Measurements from ENCODE around the gene NYNRIN. TPM values are rescaled to one million over a fixed set of nuclear protein-coding genes. Genes with fewer than 3 reads are reported as not detected.

Gene NYNRIN
- total and polyA plus RNA-seq, 2 of the 8 experiments (the other 6 are each of a cell fraction or from before 2014, with no cell fraction given), result 15.2 to 18.3 TPM

DNA sequence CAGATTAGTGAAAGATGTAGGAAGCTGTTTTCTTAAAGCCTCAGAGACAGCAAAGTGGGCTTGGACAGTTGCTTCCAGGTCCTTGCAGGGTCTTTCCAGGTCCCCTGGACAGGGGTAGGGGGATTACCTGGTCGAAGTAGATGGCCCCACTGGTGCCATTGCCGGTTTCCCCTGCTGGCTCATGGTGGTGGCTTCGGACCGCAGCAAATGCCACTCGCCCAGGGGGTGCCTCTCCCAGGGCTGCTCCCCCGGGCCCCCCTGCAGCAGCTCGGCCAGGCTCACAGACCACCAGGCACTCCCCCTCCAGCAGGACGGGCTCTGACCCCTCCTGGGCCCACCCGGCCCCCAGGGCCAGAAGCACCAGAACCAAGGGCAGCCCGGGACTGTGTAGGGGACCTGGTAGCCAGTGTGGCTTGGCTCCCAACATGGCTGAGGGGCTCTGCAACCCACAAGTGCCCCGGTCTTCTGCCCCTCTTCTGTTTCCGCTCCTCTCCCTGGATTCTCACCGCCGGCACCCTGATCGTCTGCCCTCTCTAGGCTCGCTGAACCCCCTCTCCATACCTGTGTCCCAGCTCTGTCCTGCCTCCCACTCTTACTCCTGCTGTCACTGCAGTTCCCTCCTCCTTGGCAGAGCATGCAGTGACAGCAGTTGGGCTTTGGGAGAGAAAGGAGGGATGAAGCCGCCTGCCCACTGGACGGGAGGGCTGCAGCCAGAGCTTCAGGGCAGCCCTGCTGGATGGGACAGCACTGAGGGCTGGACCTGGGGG lies 30.0 kb downstream of the NYNRIN start:
- DNase-seq (ENCODE audit: low read depth in 1 of 2, low spot score in 2 of 2) (no peak), FAIRE-seq (no peak)
- ChIA-PET CTCF (ENCODE audit: partially characterized antibody) (interaction anchor here (0.6 to 21.3 kb wide), 9 partner anchors 8 to 396 kb away, joined by 3 to 664 read pairs (median 35); partner anchors contain the start of genes ADCY4, NFATC4 and RIPK3), POLR2A (ENCODE audit: partially characterized antibody) (interaction anchor here (1.1 to 5.4 kb wide), 10 partner anchors 9 to 95 kb away, joined by 4 to 46 read pairs (median 16); partner anchors contain the start of genes ADCY4, NYNRIN and SDR39U1)
- Histone ChIP-seq H2AFZ (ENCODE audit: low read length) (no peak overlapping the region), H4K91ac (replicated peaks; ENCODE audit: insufficient read length, low read length) (no peak overlapping the region), H3K79me1 (ENCODE audit: low read depth, low read length) (no peaks in the 10 kb centered on the region), H3K4ac (replicated peaks; ENCODE audit: insufficient read length, low read depth, low read length) (no peak overlapping the region), H3K4me1 (replicated peaks in 1 of 4; ENCODE audit: control insufficient read depth in 3 of 4, insufficient read depth in 4 of 4, low read length in 3 of 4) (peaks cover 6 to 21% (median 15%) of the 10 kb centered on the region in 4 experiments), H3K56ac (replicated peaks; ENCODE audit: insufficient read length, low read depth, low read length) (no peak overlapping the region), H4K5ac (ENCODE audit: insufficient read length, low read depth, low read length) (no peak overlapping the region), H3K18ac (ENCODE audit: extremely low read depth, low read length) (peak overlapping the region; percentile 62; the same call in 1 of the 2 replicates), H3K23ac (ENCODE audit: insufficient read length) (no peak overlapping the region), H4K8ac (ENCODE audit: extremely low read depth, insufficient read depth, low read length) (peak overlapping the region; percentile 36), H2BK20ac (ENCODE audit: low read length) (no peak overlapping the region), H2AK5ac (ENCODE audit: low read depth, low read length) (no peak overlapping the region), H2BK12ac (ENCODE audit: low read depth, low read length) (no peak overlapping the region; the same call in 1 of the 2 replicates), H3K27ac (ENCODE audit: low read depth, low read length) (no peak overlapping the region), H3K36me3 (ENCODE audit: control insufficient read depth in 2 of 4, insufficient read depth in 4 of 4, low read length in 3 of 4) (0 out of 8 replicates have a peak, but pooled peaks cover 0 to 4% (median 0%) of the 10 kb centered on the region in 4 experiments), H3K9ac (replicated peaks in 1 of 4; ENCODE audit: extremely low read depth in 1 of 4, low read depth in 3 of 4, low read length in 3 of 4) (no peak overlapping the region), H2BK120ac (replicated peaks; ENCODE audit: low read depth, low read length) (no peak overlapping the region), H3K23me2 (ENCODE audit: low read depth, low read length) (peaks cover 5% of the 10 kb centered on the region; the same call in 1 of the 2 replicates), H3K14ac (ENCODE audit: insufficient read length) (no peak overlapping the region), H3K9me3 (ENCODE audit: insufficient read depth in 2 of 2, low read depth in 1 of 2, low read length in 1 of 2) (no peaks in the 10 kb centered on the region), H3K79me2 (ENCODE audit: control insufficient read depth in 1 of 2, insufficient read depth in 2 of 2, low read length in 2 of 2) (no peaks in the 10 kb centered on the region), H4K20me1 (replicated peaks in 1 of 2; ENCODE audit: control insufficient read depth in 1 of 2, insufficient read depth in 2 of 2, low read length in 2 of 2) (peaks cover 0 to 3% of the 10 kb centered on the region in 2 experiments), H2BK5ac (ENCODE audit: low read depth, low read length) (no peak overlapping the region), H2BK15ac (ENCODE audit: low read length) (peak overlapping the region; percentile 75; the same call in 1 of the 2 replicates), H3K27me3 (replicated peaks in 1 of 4; ENCODE audit: control insufficient read depth in 3 of 4, extremely low read depth in 1 of 4, insufficient read depth in 3 of 4, low read length in 3 of 4) (peaks cover 0 to 17% (median 1%) of the 10 kb centered on the region in 4 experiments; a peak in 3 of 7 replicates), H3K4me2 (ENCODE audit: insufficient read depth in 1 of 2, low read depth in 2 of 2, low read length in 2 of 2) (peak overlapping the region; percentile 85 to 89), H3K4me3 (ENCODE audit: extremely low read depth in 1 of 4, insufficient read depth in 2 of 4, low read depth in 3 of 4, low read length in 4 of 4) (peak overlapping the region in 2 of 4 experiments; percentile 75 to 76; a peak in 4 of 8 replicates)
- WGBS, 2 experiments (ENCODE audit: extremely low coverage in 1 of 2, insufficient coverage in 1 of 2, insufficient read length in 1 of 2, insufficient replicate concordance in 2 of 2, low coverage in 1 of 2, low lambda C conversion rate in 2 of 2, missing lambda C conversion rate in 1 of 2), result 87% methylated on average over 13 of the region's 18 CpGs; no CpG with 5 or more reads in 1 of the 2 experiments
- no peak for TF ChIP-seq SP1 (IDR thresholded peaks at IDR 0.05; ENCODE audit: low read depth, low read length)
- peak; percentile 44 for TF ChIP-seq EZH2 (IDR thresholded peaks at IDR 0.05; ENCODE audit: low read depth, low read length, severe bottlenecking)

All from H1 (cell line).